Measurements from ENCODE around the gene KLHL29.

GRCh38 chr2:23605236-23605635 lies 220.3 kb downstream of the KLHL29 start:
- TF ChIP-seq TAF1 (IDR thresholded peaks at IDR 0.05; ENCODE audit: borderline replicate concordance, low read depth, low read length): no peak
- TF ChIP-seq TEAD4 (IDR thresholded peaks at IDR 0.05; ENCODE audit: borderline replicate concordance, insufficient read depth): no peak
- TF ChIP-seq REST (IDR thresholded peaks at IDR 0.05; ENCODE audit: low read depth, low read length): no peak
- TF ChIP-seq GABPA (IDR thresholded peaks at IDR 0.05; ENCODE audit: low read depth): no peak
- TF ChIP-seq, protein P1, sequence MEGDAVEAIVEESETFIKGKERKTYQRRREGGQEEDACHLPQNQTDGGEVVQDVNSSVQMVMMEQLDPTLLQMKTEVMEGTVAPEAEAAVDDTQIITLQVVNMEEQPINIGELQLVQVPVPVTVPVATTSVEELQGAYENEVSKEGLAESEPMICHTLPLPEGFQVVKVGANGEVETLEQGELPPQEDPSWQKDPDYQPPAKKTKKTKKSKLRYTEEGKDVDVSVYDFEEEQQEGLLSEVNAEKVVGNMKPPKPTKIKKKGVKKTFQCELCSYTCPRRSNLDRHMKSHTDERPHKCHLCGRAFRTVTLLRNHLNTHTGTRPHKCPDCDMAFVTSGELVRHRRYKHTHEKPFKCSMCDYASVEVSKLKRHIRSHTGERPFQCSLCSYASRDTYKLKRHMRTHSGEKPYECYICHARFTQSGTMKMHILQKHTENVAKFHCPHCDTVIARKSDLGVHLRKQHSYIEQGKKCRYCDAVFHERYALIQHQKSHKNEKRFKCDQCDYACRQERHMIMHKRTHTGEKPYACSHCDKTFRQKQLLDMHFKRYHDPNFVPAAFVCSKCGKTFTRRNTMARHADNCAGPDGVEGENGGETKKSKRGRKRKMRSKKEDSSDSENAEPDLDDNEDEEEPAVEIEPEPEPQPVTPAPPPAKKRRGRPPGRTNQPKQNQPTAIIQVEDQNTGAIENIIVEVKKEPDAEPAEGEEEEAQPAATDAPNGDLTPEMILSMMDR (IDR thresholded peaks at IDR 0.05): no peak
- TF ChIP-seq EZH2phosphoT487 (IDR thresholded peaks at IDR 0.05; ENCODE audit: borderline replicate concordance, low read depth): no peak
- TF ChIP-seq JUND (IDR thresholded peaks at IDR 0.05): no peak

Data from SK-N-SH (cell line).